AG04450 (cell line): ENCODE results near the gene ST13. TPM values are rescaled to one million over a fixed set of nuclear protein-coding genes. Genes with fewer than 3 reads are reported as not detected.

Source experiments
- CTCF ChIA-PET: fragments of 300-600, 350-600 bp; formaldehyde crosslinking; extraction: SDS; loops from one replicate; lab custom pipeline; 2022; ENCODE audit warnings: antibody characterized with exemption, inconsistent platforms; lab: Charles Lee
- POLR2A ChIA-PET: fragments of 350-600 bp; formaldehyde crosslinking; extraction: SDS; loops from one replicate; lab custom pipeline; 2021; ENCODE audit warnings: antibody characterized with exemption, inconsistent platforms; lab: Yijun Ruan, JAX
- DNase-seq: peaks from one replicate; pipeline ENCODE4 v3.0.0-alpha.2; 2011; ENCODE audit warnings: low read depth, low spot score
- H3K27ac ChIP-seq: one replicate; pipeline ENCODE4 v1.5.1; 2012; ENCODE audit warnings: low read depth, low read length, control low read depth
- H3K27me3 ChIP-seq: one replicate; pipeline ENCODE4 v1.6.0; 2012; ENCODE audit warnings: low read length; ENCODE audit not compliant: control insufficient read depth, insufficient read depth
- H3K4me3 ChIP-seq: 2 replicates; pipeline ENCODE4 v1.5.1; 2011; ENCODE audit warnings: mild to moderate bottlenecking, low read depth, low read length, control low read depth
- H3K9me3 ChIP-seq: 2 replicates; pipeline ENCODE4 v1.5.1; 2012; ENCODE audit warnings: low read length; ENCODE audit not compliant: control insufficient read depth, insufficient read depth
- polyA minus RNA-seq: library from RNA; depleted of rRNA, polyadenylated mRNA; stranded (reverse); fragments of >200 nt; gene quantifications from 2 replicates; pipeline ENCODE4 v1.2.3, GENCODE V29; 2011; rRNA and poly(A)+ RNA removed
- polyA plus RNA-seq: library from polyadenylated mRNA; depleted of rRNA; stranded (reverse); fragments of >200 nt; gene quantifications from 2 replicates; pipeline ENCODE4 v1.2.3, GENCODE V29; 2011; rRNA removed
- TF ChIP-seq, protein P1 (sequence below): IDR thresholded peaks from 2 replicates; pipeline ENCODE4 v1.5.1; 2011; ENCODE audit warnings: low read depth, low read length, control low read depth, inconsistent platforms

Gene ST13
- polyA plus RNA-seq (193 and 271 TPM in 2 replicates), polyA minus RNA-seq (90.1 and 114 TPM in 2 replicates)

DNA sequence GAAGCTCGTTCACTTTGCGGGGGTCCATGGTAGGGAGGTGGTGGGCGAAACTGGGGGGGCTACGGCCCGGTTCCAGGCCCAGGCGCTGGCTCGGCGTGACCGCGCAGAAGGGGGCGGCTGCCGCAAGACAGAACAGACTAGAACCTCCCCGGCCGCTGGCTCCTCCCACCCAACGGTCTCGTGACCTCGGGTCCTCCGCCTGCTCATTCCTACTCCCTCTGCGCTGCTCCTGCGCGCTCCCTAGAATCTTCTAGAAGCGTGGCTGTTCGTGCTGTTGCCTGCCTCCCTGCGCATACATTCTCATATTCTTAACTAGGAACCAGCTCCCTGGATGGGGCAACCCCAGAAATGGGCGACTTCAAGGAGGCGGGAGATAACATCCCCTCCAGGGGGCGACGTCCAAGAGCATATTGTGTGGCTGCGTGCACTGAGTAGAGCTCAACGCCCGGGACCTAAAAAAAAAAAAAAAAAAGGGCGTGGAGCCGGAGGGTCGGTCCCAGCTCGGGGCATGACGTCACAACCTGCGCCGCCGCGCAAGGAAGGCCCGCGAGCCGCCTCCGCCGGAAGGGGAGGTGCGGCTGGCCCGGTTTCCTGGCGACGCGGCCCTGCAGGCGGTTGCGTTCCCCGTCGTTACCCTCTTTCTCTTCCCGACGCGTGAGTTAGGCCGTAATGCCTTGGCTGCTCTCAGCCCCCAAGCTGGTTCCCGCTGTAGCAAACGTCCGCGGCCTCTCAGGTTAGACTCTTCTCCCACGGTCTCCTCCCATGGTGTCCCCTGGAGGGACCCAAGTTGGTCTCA lies at the start of gene ST13, which contains the start of gene XPNPEP3:
Gene ST13, minus strand, starts transcription at position 127 of the 796 bp plus-strand sequence. Its CDS starts 99 bp downstream, at position 28.
Gene XPNPEP3, plus strand, starts transcription at position 636 of the 796 bp plus-strand sequence. Its CDS starts 34 bp downstream, at position 670.
- peak; percentile 90 for DNase-seq
- peak within 1 kb of the TSS; percentile 77 for H3K4me3 ChIP-seq
- CTCF ChIA-PET: interaction anchor here (1.1 to 1.6 kb wide), 4 partner anchors 36 to 174 kb away, joined by 3 to 7 read pairs (median 4); no protein-coding TSS in a partner anchor
- peak within 1 kb of the TSS; percentile 99 for H3K27ac ChIP-seq
- POLR2A ChIA-PET: interaction anchor here (0.6 to 1.4 kb wide), 13 partner anchors 11 to 612 kb away, joined by 3 to 9 read pairs (median 4); partner anchors contain the start of genes ACO2, PHF5A, RBX1 and SLC25A17
- peaks cover 3% of the 10 kb centered on the region; the same call in 1 of the 2 replicates for H3K9me3 ChIP-seq
- no peaks in the 10 kb centered on the region for H3K27me3 ChIP-seq
- TF ChIP-seq, protein P1, sequence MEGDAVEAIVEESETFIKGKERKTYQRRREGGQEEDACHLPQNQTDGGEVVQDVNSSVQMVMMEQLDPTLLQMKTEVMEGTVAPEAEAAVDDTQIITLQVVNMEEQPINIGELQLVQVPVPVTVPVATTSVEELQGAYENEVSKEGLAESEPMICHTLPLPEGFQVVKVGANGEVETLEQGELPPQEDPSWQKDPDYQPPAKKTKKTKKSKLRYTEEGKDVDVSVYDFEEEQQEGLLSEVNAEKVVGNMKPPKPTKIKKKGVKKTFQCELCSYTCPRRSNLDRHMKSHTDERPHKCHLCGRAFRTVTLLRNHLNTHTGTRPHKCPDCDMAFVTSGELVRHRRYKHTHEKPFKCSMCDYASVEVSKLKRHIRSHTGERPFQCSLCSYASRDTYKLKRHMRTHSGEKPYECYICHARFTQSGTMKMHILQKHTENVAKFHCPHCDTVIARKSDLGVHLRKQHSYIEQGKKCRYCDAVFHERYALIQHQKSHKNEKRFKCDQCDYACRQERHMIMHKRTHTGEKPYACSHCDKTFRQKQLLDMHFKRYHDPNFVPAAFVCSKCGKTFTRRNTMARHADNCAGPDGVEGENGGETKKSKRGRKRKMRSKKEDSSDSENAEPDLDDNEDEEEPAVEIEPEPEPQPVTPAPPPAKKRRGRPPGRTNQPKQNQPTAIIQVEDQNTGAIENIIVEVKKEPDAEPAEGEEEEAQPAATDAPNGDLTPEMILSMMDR: no peak

DNA sequence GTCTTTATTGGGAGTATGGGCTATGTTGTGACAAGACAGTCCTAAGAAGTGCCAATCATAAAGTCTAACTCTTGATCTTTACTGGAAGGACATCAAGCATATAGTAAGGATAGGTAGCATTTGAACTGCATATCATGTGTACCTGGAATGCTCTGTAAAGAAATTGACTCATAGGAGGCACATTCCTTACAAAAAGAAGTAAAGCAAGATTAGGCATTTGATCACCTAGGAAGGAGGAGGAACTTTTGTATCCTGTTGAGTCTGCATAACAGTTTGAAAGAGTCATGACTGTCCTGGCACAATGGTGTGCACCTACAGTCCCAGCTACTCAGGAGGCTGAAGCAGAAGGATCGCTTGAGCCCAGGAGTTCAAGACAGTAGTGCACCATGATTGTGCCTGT lies 47.7 kb upstream of the ST13 start:
- ChIA-PET POLR2A (no interaction called here), CTCF (interaction anchor here (0.5 kb wide), 1 partner anchor 328 kb away, joined by 4 read pairs; no protein-coding TSS in a partner anchor)
- H3K27me3 ChIP-seq: no peaks in the 10 kb centered on the region
- no peak for DNase-seq
- H3K4me3 ChIP-seq: no peak overlapping the region
- no peaks in the 10 kb centered on the region for H3K9me3 ChIP-seq
- TF ChIP-seq, protein P1: no peak
- no peak overlapping the region for H3K27ac ChIP-seq

DNA sequence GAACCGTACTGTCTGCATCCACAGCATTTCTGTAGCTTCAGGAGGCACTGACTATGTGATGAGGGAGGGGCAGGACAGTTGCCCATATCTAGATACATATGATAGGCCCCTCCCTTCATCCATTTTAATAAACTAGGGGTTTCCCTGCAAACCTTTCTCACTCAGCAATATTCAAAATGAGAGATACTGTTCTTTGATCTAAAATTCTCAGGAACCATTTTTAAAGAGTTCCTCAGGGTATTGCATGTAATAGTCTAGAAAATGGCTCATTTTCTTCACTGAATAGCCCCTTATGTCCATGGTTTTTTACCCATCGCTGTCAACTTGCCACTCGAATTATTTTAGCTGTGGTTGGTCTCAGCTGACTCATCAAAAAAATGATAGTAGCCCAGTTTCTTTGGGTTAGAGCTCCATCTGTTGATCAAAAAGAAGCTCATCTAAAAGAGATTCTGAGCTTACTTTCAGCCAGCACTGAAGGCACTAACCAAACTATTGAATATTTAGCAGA lies 42.5 kb upstream of the ST13 start:
- Histone ChIP-seq H3K27ac (no peak overlapping the region), H3K9me3 (no peaks in the 10 kb centered on the region), H3K4me3 (no peak overlapping the region), H3K27me3 (no peaks in the 10 kb centered on the region)
- TF ChIP-seq, protein P1: peak; percentile 67
- CTCF ChIA-PET: interaction anchor here (0.6 to 2.3 kb wide), 39 partner anchors 9 to 550 kb away, joined by 3 to 25 read pairs (median 4); partner anchors contain the start of gene DNAJB7
- POLR2A ChIA-PET: interaction anchor here (1.3 kb wide), 1 partner anchor 20 kb away, joined by 3 read pairs; no protein-coding TSS in a partner anchor
- peak; percentile 27 for DNase-seq

DNA sequence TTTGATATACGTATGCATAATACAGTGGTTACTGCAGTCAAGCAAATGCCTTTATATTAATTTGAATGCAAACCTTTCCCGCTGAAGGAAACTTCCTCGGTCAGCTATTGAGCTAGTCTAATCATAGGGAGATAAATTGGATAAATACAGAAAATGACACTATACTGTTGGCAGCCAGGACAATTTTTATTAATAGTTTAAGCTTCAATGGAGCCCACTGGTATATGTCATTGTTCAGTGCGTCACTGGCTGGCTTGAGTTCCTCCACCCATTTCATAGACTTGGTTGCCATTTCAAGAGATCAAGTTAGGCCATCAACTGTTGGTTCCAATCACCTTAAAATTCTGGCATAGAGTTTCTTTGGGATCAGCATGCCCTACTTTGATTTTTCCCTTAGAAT lies 38.0 kb upstream of the ST13 start:
- H3K27me3 ChIP-seq: no peaks in the 10 kb centered on the region
- POLR2A ChIA-PET: no interaction called here
- H3K27ac ChIP-seq: no peak overlapping the region
- no peaks in the 10 kb centered on the region for H3K9me3 ChIP-seq
- CTCF ChIA-PET: no interaction called here
- DNase-seq: no peak
- H3K4me3 ChIP-seq: no peak overlapping the region
- TF ChIP-seq, protein P1: no peak
